Stimulated activated CD8-positive, alpha-beta memory T cell treated with anti-CD3 and anti-CD28 coated beads, Interleukin-7, amount 100 ng/mL, for 1 hour (primary cell): ENCODE measurements around the gene GDI1.

Experiments
- DNase-seq, 2 donors: peaks; one replicate each; pipeline ENCODE4 v3.0.0-alpha.2; 2020; ENCODE audit warnings: low read depth in 2 of 2

GDI1 gene

DNA sequence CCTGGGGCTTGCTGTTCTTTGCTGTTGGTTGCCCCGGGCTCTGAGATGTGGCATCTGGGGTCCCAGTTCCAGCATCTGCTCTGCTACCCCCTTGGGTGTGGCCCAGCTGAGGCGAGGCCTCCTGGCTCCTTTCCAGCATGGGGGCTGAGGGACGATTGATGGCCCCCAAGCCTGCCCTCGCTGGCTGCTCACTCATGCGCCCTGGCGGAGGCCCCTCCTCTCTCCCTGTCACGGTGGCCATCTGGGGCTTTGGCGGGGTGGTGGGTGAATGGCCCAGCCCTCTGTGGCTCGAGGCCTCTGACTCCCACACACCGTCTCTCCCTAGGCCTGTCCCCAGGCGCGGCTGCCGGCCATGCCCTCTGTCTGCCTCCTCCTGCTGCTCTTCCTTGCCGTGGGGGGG, 22.9 kb downstream of the GDI1 start:
- no peak for DNase-seq

DNA sequence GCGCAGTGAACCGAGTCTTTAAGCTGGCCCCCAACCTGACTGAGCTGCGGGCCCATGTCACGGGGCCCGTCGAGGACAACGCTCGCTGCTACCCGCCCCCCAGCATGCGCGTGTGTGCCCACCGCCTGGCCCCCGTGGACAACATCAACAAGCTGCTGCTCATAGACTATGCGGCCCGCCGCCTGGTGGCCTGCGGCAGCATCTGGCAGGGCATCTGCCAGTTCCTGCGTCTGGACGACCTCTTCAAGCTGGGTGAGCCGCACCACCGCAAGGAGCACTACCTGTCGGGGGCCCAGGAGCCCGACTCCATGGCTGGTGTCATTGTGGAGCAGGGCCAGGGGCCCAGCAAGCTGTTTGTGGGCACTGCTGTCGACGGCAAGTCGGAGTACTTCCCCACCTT, 23.4 kb downstream of the GDI1 start:
- no peak for DNase-seq

DNA sequence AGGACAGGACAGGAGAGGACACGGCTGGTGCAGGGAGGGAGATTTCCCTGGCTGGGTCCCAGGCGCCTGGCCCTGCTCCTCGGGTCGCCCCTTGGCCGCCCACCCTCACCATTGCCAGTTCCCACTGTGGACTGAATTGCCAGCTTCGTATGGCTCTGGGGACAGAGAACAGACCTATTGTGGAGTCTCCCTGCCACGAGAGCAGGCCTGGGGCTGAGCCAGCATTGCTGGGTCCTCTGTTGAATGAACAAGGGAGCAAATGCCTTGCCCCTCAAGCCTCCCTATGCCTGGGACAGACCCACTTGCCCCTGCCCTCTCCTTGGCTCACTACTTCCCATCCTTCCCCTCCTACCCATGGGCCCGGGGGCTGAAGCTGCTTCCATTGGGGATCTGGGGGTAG, 25.4 kb downstream of the GDI1 start:
- no peak for DNase-seq

DNA sequence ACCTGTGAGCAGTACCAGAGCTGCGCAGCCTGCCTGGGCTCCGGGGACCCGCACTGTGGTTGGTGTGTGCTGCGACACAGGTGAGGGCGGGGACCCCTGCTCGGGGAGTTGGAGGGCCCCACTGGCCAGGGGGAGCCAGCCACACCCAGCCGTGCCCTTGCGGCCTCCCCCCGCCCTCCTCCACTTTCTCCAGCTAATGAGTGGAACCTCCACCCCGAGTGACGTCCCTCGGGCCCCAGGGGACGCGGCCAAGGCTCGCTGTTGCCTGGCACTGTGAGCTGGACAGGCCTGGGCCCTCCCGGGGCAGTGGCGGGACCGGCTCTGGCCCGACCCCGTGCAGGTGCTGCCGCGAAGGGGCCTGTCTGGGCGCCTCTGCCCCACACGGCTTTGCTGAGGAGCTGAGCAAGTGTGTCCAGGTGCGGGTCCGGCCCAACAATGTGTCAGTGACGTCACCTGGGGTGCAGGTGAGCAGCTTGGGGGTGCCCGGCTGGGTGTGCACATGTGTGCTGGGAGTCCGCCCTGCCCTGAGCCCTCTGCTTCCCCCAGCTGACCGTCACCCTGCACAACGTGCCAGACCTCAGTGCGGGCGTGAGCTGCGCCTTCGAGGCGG, 26.8 kb downstream of the GDI1 start:
- DNase-seq: no peak

GRCh38 chrX:154464806-154465365, 27.9 kb downstream of the GDI1 start:
- DNase-seq: no peak

GRCh38 chrX:154465601-154466000, 28.6 kb downstream of the GDI1 start:
- DNase-seq: no peak

- DNase-seq: no peak
Observed at GRCh38 chrX:154466036-154466435, 29.1 kb downstream of the GDI1 start.

DNA sequence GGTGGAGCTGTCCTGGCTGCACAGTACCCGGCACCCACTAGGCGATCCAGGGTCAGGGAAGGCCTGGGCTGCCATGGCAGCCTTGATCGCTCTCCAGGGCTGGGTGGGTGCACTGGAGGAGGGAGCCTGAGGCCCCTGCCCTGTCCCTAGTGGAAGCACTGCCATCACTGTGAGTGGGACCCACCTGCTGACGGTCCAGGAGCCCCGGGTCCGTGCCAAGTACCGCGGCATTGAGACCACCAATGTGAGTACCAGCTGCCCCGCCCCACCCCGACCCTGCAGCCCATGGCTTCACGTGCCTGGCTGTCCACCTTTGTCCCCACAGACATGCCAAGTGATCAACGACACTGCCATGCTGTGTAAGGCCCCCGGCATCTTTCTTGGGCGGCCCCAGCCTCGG, 30.0 kb downstream of the GDI1 start:
- DNase-seq: no peak

- no peak for DNase-seq
Observed at GRCh38 chrX:154467556-154467955, 30.6 kb downstream of the GDI1 start.

- DNase-seq: no peak
Observed at GRCh38 chrX:154468217-154468616, 31.3 kb downstream of the GDI1 start.

DNA sequence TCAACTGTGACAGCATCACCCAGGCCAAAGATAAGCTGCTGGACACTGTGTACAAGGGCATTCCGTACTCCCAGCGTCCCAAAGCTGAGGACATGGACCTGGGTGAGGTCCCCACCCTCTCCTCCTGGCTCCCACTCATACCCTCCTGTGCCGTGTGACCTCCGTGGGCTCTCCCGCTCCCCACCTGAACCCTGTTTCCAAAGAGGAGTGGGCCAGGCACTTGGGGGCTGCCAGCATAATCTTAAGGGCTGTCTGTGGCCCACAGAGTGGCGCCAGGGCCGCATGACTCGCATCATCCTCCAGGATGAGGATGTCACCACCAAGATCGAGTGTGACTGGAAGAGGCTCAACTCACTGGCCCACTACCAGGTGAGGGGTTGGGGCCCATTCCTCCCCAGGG, 32.2 kb downstream of the GDI1 start:
- no peak for DNase-seq

GRCh38 chrX:154469880-154470279, 32.9 kb downstream of the GDI1 start:
- DNase-seq: no peak

DNA sequence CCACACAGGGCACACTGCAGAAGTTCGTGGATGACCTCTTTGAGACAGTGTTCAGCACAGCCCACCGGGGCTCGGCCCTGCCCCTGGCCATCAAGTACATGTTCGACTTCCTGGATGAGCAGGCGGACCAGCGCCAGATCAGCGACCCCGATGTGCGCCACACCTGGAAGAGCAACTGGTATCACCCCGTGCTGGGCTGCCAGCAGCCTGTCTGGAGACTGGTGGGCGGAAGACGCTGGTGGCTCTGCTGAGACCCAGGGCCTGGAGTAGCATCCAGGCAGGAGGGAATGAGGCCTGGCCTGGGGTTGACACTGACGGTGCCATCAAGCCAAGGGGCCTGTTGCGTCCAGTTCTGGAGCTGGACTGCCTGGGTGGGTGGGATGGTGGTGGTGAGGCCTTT, 33.5 kb downstream of the GDI1 start:
- no peak for DNase-seq

- DNase-seq: no peak
Observed at GRCh38 chrX:154470914-154471568, 34.1 kb downstream of the GDI1 start.

GRCh38 chrX:154471839-154472684, 35.1 kb downstream of the GDI1 start:
- no peak for DNase-seq

DNA sequence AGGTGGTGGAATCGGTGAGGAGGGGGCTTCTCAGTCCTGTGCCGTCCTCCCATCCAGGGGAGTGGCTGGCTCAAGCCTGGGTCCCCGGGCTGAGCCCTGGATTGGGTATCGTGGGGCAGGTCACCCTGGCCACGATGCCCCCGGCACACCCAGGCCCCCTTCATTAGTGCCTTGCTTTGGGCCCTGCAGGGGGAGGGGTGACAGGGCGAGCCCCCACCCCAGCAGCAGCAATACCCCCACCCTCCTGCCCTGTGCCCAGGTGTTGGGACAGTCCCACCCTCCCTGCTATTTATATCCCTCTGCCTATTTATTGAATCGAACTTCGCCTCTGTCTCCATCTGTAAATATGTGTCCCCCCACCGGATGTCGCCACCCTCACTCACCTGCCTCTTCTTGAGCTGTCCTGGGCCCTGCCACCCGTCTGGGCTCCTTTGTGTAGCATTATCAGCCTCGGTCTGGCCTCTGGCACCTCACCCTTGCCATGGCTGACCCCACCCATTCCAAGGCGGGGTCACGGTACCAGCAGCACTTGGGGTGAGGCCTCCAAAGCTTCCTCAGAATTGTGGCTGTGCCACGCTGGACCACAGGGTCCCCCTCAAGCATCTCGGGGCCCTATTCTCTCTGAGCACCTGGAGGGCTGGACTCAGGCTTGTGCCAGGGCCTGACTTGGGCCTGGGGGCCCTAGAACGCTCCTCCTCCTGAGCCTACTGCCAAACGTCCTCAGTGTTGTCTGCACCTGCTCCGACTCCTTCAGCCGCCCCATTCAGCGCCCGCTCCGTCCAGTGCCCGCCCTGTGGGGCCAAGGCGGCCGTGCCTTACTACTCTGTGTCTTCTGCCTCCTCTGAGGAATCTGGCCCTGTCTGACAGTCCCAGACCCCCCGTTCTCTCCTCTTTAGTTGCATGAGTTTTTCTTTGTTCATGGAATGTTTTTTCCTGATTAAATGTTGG, 36.0 kb downstream of the GDI1 start:
- DNase-seq: no peak

- DNase-seq: no peak
Observed at GRCh38 chrX:154473683-154474082, 36.7 kb downstream of the GDI1 start.

- no peak for DNase-seq
Observed at GRCh38 chrX:154476821-154477220, 39.9 kb downstream of the GDI1 start.

GRCh38 chrX:154477891-154478477, 41.0 kb downstream of the GDI1 start:
- DNase-seq: no peak

GRCh38 chrX:154478728-154479622, 42.0 kb downstream of the GDI1 start, which contains the start of gene LAGE3:
Gene LAGE3, minus strand, starts transcription at chrX:154479281. Its CDS starts 366 bp downstream, at chrX:154478915.
- peak; percentile 88 to 89 for DNase-seq
